Neural cell (in vitro differentiated cells): Measurements from ENCODE around the gene RALGPS1. TPM values are rescaled to one million over a fixed set of nuclear protein-coding genes. Genes with fewer than 3 reads are reported as not detected.

ENCODE experiments used
- H2AFZ ChIP-seq: fragments of 200-600, 300-800 bp; sonication (generic), shearing (Covaris generic); 2 replicates; pipeline ENCODE4 v1.6.0; 2014; ENCODE audit warnings: low read depth, mild to moderate bottlenecking, antibody characterized with exemption, low read length, moderate library complexity
- H3F3A ChIP-seq: fragments of 200-600 bp; shearing (Covaris generic); 2 replicates; pipeline ENCODE4 v1.6.1; 2016; ENCODE audit warnings: mild to moderate bottlenecking, moderate library complexity, mixed read lengths, antibody characterized with exemption, low read length; ENCODE audit not compliant: insufficient read depth, poor library complexity, severe bottlenecking
- H3K27ac ChIP-seq: fragments of 200-600, 300-800 bp; sonication (generic), shearing (Covaris generic); 2 replicates; pipeline ENCODE4 v1.5.1; 2014; ENCODE audit warnings: mild to moderate bottlenecking, low read length, moderate library complexity
- H3K27me3 ChIP-seq: fragments of 300-800, 200-600 bp; sonication (generic), shearing (Covaris generic); 2 replicates; pipeline ENCODE4 v1.6.0; 2014; ENCODE audit warnings: mild to moderate bottlenecking, low read depth, low read length, moderate library complexity; ENCODE audit not compliant: insufficient read depth
- H3K36me3 ChIP-seq: fragments of 300-800, 200-600 bp; sonication (generic), shearing (Covaris generic); 2 replicates; pipeline ENCODE4 v1.5.1; 2014; ENCODE audit warnings: mild to moderate bottlenecking, antibody characterized with exemption, low read length, moderate library complexity; ENCODE audit not compliant: insufficient read depth
- H3K4me2 ChIP-seq: fragments of 300-800, 200-600 bp; sonication (generic), shearing (Covaris generic); 2 replicates; pipeline ENCODE4 v1.6.0; 2014; ENCODE audit warnings: mild to moderate bottlenecking, low read length
- H3K4me3 ChIP-seq: fragments of 300-800, 200-600 bp; sonication (generic), shearing (Covaris generic); 2 replicates; pipeline ENCODE4 v1.5.1; 2014; ENCODE audit warnings: mild to moderate bottlenecking, low read length, moderate library complexity
- H3K79me2 ChIP-seq: fragments of 200-600 bp; shearing (Covaris generic); replicated peaks from 2 replicates; pipeline ENCODE4 v1.6.0; 2014; ENCODE audit warnings: mild to moderate bottlenecking, low read length, moderate library complexity; ENCODE audit not compliant: insufficient read depth
- H3K9ac ChIP-seq: fragments of 300-800, 200-600 bp; sonication (generic), shearing (Covaris generic); 2 replicates; pipeline ENCODE4 v1.6.1; 2016; ENCODE audit warnings: mild to moderate bottlenecking, low read length, mixed read lengths
- H3K9me2 ChIP-seq: fragments of 200-600 bp; shearing (Covaris generic); 2 replicates; pipeline ENCODE4 v1.6.1; 2016; ENCODE audit warnings: mild to moderate bottlenecking, low read length, mixed read lengths; ENCODE audit not compliant: insufficient read depth
- H3K9me3 ChIP-seq: fragments of 200-600, 300-800 bp; sonication (generic), shearing (Covaris generic); 2 replicates; pipeline ENCODE4 v1.6.1; 2016; ENCODE audit warnings: mild to moderate bottlenecking, mixed run types, low read length, moderate library complexity, mixed read lengths
- H4K20me1 ChIP-seq: fragments of 200-600 bp; shearing (Covaris generic); 2 replicates; pipeline ENCODE4 v1.6.1; 2016; ENCODE audit warnings: mild to moderate bottlenecking, mixed run types; ENCODE audit not compliant: insufficient read depth
- CTCF ChIP-seq: fragments of 450-650 bp; IDR thresholded peaks from 2 replicates; pipeline ENCODE4 v1.5.1; 2014; ENCODE audit warnings: antibody characterized with exemption, mild to moderate bottlenecking, moderate library complexity; ENCODE audit not compliant: poor library complexity, severe bottlenecking
- EP300 ChIP-seq: fragments of 450-650 bp; conservative IDR thresholded peaks from 2 replicates; pipeline ENCODE4 v1.6.1; 2014; ENCODE audit warnings: antibody characterized with exemption, mild to moderate bottlenecking, moderate library complexity; ENCODE audit not compliant: poor library complexity, severe bottlenecking
- EZH2 ChIP-seq: fragments of 200-600, 300-800 bp; shearing (Covaris generic), sonication (generic); IDR thresholded peaks from 2 replicates; pipeline ENCODE4 v1.6.1; 2014; ENCODE audit warnings: antibody characterized with exemption, low read length, borderline replicate concordance, mild to moderate bottlenecking; ENCODE audit not compliant: insufficient read depth, poor library complexity, severe bottlenecking
- MXI1 ChIP-seq: fragments of 450-650 bp; conservative IDR thresholded peaks from 2 replicates; pipeline ENCODE4 v1.6.1; 2014; ENCODE audit warnings: antibody characterized with exemption, mild to moderate bottlenecking; ENCODE audit not compliant: poor library complexity, severe bottlenecking
- POLR2AphosphoS5 ChIP-seq: IDR thresholded peaks from 2 replicates; pipeline ENCODE4 v1.6.1; 2012
- RAD21 ChIP-seq: fragments of 450-650 bp; conservative IDR thresholded peaks from 2 replicates; pipeline ENCODE4 v1.6.1; 2014; ENCODE audit warnings: antibody characterized with exemption, mild to moderate bottlenecking, moderate library complexity
- REST ChIP-seq: IDR thresholded peaks from 2 replicates; pipeline ENCODE4 v1.6.1; 2012; ENCODE audit warnings: borderline replicate concordance
- SMC3 ChIP-seq: fragments of 450-650 bp; conservative IDR thresholded peaks from 2 replicates; pipeline ENCODE4 v1.6.1; 2014; ENCODE audit warnings: antibody characterized with exemption, mild to moderate bottlenecking, moderate library complexity; ENCODE audit not compliant: poor library complexity
- TAF1 ChIP-seq: IDR thresholded peaks from 2 replicates; pipeline ENCODE4 v1.6.1; 2012; ENCODE audit warnings: low read depth
- polyA plus RNA-seq: library from polyadenylated mRNA; depleted of rRNA; stranded (reverse); fragments of >200 nt; gene quantifications from 2 replicates; pipeline ENCODE4 v1.2.3, GENCODE V29; 2014

RALGPS1 gene
- polyA plus RNA-seq, 1 donor from 2014 or later: 37.1 TPM

DNA sequence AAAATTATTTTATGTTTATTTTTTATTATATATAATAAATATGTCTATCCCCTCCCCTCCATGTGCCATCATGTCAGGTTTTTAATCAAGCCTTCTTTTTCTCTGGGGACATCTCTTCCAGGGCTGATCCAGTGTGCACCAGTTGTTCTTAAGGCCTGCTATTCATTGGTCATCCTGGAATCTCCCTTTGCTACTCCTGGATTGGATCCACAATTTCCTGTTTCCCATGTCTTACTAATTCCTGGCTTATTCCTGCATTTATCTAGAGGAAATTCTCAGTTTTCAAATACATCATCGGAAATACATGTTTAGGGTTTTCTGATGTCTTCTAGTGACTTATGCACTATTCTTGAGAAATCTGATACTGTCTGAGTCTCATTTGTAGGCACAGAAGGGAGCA is 151.0 kb downstream of the RALGPS1 start:
- H3K79me2 ChIP-seq: no peaks in the 10 kb centered on the region
- H3K4me2 ChIP-seq: no peak overlapping the region
- H2AFZ ChIP-seq: no peak overlapping the region
- H3K9me3 ChIP-seq: no peaks in the 10 kb centered on the region
- TF ChIP-seq MXI1: no peak
- TF ChIP-seq RAD21: no peak
- H3K36me3 ChIP-seq: peaks cover 6% of the 10 kb centered on the region
- no peaks in the 10 kb centered on the region for H3K27me3 ChIP-seq
- H3F3A ChIP-seq: no peaks in the 10 kb centered on the region
- no peak overlapping the region for H3K4me3 ChIP-seq
- H3K27ac ChIP-seq: no peak overlapping the region
- H4K20me1 ChIP-seq: no peaks in the 10 kb centered on the region
- H3K9ac ChIP-seq: no peak overlapping the region
- no peaks in the 10 kb centered on the region for H3K9me2 ChIP-seq

DNA sequence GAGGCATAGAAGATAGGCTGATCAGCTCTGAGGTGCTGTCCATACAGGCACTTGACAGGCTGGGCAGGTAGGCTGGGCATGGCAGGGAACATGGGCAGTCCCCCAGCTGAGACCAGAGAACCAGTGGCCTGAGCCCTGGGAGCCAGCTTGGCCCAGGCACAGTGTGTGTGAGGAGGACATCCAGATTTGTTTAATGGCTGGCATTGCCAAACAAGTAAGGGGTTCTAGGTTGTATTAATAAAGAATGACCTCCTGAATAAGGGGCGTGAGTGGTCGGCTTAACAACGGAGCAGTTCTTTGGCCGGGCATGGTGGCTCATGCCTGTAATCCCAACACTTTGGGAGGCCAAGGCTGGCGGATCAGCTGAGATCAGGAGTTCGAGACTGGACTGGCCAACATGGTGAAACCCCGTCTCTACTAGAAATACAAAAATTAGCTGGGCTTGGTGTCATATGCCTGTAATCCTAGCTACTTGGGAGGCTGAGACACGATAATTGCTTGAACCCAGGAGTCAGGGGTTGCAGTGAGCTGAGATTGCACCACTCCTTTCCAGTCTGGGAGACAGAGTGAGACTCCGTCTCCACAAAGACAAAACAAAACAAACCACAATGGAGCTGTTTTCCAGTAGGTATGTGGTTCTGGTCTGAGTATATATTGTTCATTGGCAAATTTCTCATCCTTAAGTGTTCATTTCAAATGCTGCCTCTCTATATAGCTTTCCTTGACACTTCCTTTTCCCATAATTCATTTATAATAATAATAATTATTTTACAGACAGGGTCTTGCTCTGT is 151.7 kb downstream of the RALGPS1 start:
- H3K27ac ChIP-seq: no peak overlapping the region
- H3K9me3 ChIP-seq: no peaks in the 10 kb centered on the region
- no peaks in the 10 kb centered on the region for H3K27me3 ChIP-seq
- no peak for TF ChIP-seq TAF1
- TF ChIP-seq CTCF: no peak
- no peak for TF ChIP-seq EP300
- no peak for TF ChIP-seq MXI1
- TF ChIP-seq SMC3: no peak
- TF ChIP-seq RAD21: no peak
- no peak for TF ChIP-seq POLR2AphosphoS5
- no peak for TF ChIP-seq EZH2
- no peak for TF ChIP-seq REST
- no peaks in the 10 kb centered on the region for H3K9me2 ChIP-seq
- H2AFZ ChIP-seq: no peak overlapping the region
- H3K79me2 ChIP-seq: no peaks in the 10 kb centered on the region
- H3K9ac ChIP-seq: no peak overlapping the region
- no peaks in the 10 kb centered on the region for H4K20me1 ChIP-seq
- peaks cover 6% of the 10 kb centered on the region for H3K36me3 ChIP-seq
- H3F3A ChIP-seq: no peaks in the 10 kb centered on the region
- no peak overlapping the region for H3K4me2 ChIP-seq
- H3K4me3 ChIP-seq: no peak overlapping the region
